Transverse colon (tissue), 4 donors: ENCODE measurements around the gene TMPRSS9. TPM values are rescaled to one million over a fixed set of nuclear protein-coding genes. Genes with fewer than 3 reads are reported as not detected.
A peak's percentile ranks its signal among the peaks of the same experiment; 100 is the strongest.

Experiments
- DNase-seq: peaks from one replicate; pipeline ENCODE4 v3.0.0-alpha.2; 2019
- H3K27ac ChIP-seq, 4 donors: fragments of 200-600 bp; sonication (generic); 2 replicates each; pipeline ENCODE4 v1.5.1; 2016 to 2018; ENCODE audit warnings: inconsistent platforms in 4 of 4
- H3K27me3 ChIP-seq: fragments of 200-600 bp; sonication (generic); 2 replicates; pipeline ENCODE4 v1.5.1; 2017; ENCODE audit warnings: inconsistent platforms
- H3K36me3 ChIP-seq, 4 donors: fragments of 200-600 bp; sonication (generic); 2 replicates each; pipeline ENCODE4 v1.5.1; 2017 to 2019; ENCODE audit warnings: inconsistent platforms in 4 of 4
- H3K4me1 ChIP-seq, 4 donors: fragments of 200-600 bp; sonication (generic); 2 replicates each; pipeline ENCODE4 v1.5.1; 2017 to 2020; ENCODE audit warnings: inconsistent platforms in 4 of 4
- H3K4me3 ChIP-seq, 4 donors: fragments of 200-600 bp; sonication (generic); 1 replicate in 1 of 4; 2 replicates in 3 of 4; pipeline versions ENCODE4 v1.5.1 to v1.6.1; 2017 to 2019; ENCODE audit warnings: inconsistent platforms in 4 of 4
- H3K9me3 ChIP-seq, 2 donors: fragments of 200-600 bp; sonication (generic); 2 replicates each; pipeline ENCODE4 v1.5.1; 2017 to 2019; ENCODE audit warnings: inconsistent platforms in 2 of 2
- EP300 ChIP-seq: sonication (generic); formaldehyde crosslinking; IDR thresholded peaks from one replicate; pipeline ENCODE4 v1.6.1; 2017; ENCODE audit warnings: antibody characterized with exemption, low read depth
- POLR2A ChIP-seq: fragments of 450-650 bp; IDR thresholded peaks from one replicate; pipeline ENCODE4 v1.6.1; 2016; ENCODE audit warnings: antibody characterized with exemption, mild to moderate bottlenecking, moderate library complexity
- POLR2AphosphoS5 ChIP-seq, 3 donors: sonication (generic); formaldehyde crosslinking; IDR thresholded peaks; one replicate each; pipeline ENCODE4 v1.6.1; 2016; ENCODE audit warnings: antibody characterized with exemption in 3 of 3
- whole genome bisulfite sequencing, 2 donors: methylation state at CpG; one replicate each; pipeline ENCODE4 v1.1.5; 2018; ENCODE audit warnings: low coverage in 1 of 2; 5-methylcytosine and 5-hydroxymethylcytosine counted together
- in situ Hi-C, 4 donors: fragments of 200-750 bp; cut with MboI; loops; one replicate each; pipeline versions ENCODE4 v1.15.0 to v1.15.1; 2017; ENCODE audit warnings: low sequenced_read_pairs in 3 of 4, low pct_ligation_motif_present in 1 of 4, low pct_unique_long_range_greater_than_20kb in 1 of 4
- intact Hi-C: fragments of 100-400 bp; cut with DNase I; formaldehyde crosslinking; loops from one replicate; pipeline ENCODE4 v1.15.1; 2023; ENCODE audit warnings: low total_unique reads
- total RNA-seq, 4 donors: library from RNA; depleted of rRNA; stranded (reverse); fragments of >200 nt; gene quantifications; one replicate each; pipeline ENCODE4 v1.1.0, GENCODE V29; 2016
- TF ChIP-seq, protein P1 (sequence below), 5 experiments: fragments of 200-600 bp in 3 of 5; fragments of 450-650 bp in 2 of 5; sonication (generic) in 3 of 5; IDR thresholded peaks; 1 replicate in 2 of 5; 2 replicates in 3 of 5; pipeline ENCODE4 v1.5.1; 2016 to 2017; ENCODE audit warnings: antibody characterized with exemption in 5 of 5, inconsistent platforms in 3 of 5, mild to moderate bottlenecking in 2 of 5, moderate library complexity in 1 of 5

TMPRSS9 gene
- total RNA-seq, 4 donors from 2014 or later, result 0.27 TPM; not detected in 3

DNA sequence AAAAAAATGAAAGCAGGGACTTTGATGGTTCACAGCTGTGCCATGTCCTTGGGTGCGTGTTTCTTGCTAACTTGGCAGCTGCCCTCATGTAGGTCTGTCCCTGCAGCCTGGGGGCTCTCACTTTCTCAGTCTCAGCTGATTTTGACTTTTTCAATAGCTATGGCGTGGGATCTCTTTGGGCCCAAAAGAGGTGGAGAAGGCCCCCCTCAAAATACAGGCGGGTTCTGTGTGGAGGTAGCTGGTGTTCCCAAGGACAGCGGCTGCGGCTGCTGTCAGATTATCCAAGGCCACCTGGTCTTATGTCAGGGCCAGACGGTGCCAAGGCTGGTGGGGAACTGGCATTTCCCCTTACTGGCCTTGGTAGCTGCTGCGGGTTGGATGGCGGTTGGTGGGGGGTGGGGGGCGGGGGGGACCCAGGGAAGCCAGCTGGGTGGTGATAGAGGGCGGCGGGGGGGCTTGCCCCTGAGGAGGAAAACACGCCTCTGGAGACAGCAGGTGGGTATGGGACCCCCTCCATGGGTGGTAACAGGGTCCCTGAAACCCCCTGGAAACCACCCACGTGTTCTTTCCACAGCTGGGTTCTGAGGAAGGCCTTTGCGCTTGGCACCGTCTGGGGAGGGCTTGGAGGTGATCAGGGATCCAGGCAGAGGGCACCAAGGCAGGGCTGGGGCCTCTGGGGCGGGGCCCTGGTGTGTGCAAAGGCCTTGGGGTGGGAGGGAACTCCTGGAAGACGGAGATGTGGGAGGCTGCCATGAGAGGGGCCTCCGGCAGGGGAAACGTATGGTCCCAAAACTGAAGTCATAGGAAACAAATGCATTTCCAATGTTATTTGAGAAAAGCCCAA is 63.2 kb downstream of the TMPRSS9 start:
- Histone ChIP-seq H3K36me3 (no peaks in the 10 kb centered on the region), H3K4me3 (no peak overlapping the region), H3K9me3 (no peaks in the 10 kb centered on the region), H3K4me1 (peaks cover 12 to 27% (median 22%) of the 10 kb centered on the region in 4 donors), H3K27ac (no peak overlapping the region), H3K27me3 (no peaks in the 10 kb centered on the region)
- in situ Hi-C loops, result no loop called here
- 80 to 82% methylated on average over 1 to 19 of the region's 19 CpGs for WGBS, 2 donors
- intact Hi-C loops, result no loop called here
- DNase-seq, result no peak
- TF ChIP-seq POLR2AphosphoS5 (IDR thresholded peaks at IDR 0.05) (no peak), POLR2A (no peak), EP300 (no peak)
- TF ChIP-seq, protein P1, sequence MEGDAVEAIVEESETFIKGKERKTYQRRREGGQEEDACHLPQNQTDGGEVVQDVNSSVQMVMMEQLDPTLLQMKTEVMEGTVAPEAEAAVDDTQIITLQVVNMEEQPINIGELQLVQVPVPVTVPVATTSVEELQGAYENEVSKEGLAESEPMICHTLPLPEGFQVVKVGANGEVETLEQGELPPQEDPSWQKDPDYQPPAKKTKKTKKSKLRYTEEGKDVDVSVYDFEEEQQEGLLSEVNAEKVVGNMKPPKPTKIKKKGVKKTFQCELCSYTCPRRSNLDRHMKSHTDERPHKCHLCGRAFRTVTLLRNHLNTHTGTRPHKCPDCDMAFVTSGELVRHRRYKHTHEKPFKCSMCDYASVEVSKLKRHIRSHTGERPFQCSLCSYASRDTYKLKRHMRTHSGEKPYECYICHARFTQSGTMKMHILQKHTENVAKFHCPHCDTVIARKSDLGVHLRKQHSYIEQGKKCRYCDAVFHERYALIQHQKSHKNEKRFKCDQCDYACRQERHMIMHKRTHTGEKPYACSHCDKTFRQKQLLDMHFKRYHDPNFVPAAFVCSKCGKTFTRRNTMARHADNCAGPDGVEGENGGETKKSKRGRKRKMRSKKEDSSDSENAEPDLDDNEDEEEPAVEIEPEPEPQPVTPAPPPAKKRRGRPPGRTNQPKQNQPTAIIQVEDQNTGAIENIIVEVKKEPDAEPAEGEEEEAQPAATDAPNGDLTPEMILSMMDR (IDR thresholded peaks at IDR 0.05), result no peak

DNA sequence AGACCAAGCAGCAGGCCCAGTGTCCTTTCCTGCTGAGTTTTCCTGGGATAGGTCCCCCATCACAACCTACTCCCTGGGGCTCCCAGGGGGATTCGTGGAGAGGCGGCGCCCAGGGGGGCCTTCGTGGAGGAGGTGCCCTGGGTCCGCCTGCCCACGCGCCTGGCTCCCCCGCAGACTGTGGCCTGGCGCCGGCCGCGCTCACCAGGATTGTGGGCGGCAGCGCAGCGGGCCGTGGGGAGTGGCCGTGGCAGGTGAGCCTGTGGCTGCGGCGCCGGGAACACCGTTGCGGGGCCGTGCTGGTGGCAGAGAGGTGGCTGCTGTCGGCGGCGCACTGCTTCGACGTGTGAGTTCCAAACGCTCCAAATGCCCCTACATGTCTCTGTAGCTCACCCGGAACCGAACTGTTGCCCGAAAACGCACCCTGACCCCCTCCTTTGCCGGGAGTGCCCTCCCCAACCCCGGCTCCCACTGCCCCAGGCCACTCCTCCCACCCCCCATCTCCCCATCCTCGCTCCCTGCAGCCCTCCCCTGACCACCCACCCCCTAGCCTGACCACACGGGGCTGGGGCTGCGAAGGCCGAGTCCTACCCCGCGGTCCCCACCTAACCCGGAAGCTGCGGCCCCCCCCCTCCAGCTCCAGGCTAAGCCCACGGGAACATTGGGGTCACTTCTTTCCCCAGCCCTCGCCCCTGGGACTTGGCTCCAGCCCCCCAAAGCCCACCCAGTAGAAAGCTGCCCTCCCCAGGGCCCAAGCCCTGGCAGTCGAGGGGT is 64.0 kb downstream of the TMPRSS9 start:
- Histone ChIP-seq H3K4me1 (peaks cover 15 to 32% (median 26%) of the 10 kb centered on the region in 4 donors), H3K36me3 (no peaks in the 10 kb centered on the region), H3K9me3 (no peaks in the 10 kb centered on the region), H3K27ac (no peak overlapping the region), H3K27me3 (no peaks in the 10 kb centered on the region), H3K4me3 (no peak overlapping the region)
- intact Hi-C loops, result no loop called here
- WGBS, 2 donors, result 93% methylated on average over 42 of the region's 46 CpGs; no CpG with 5 or more reads in 1 of the 2 donors
- in situ Hi-C loops, result no loop called here
- no peak for DNase-seq
- TF ChIP-seq EP300 (no peak), POLR2A (no peak), POLR2AphosphoS5 (IDR thresholded peaks at IDR 0.05) (no peak)
- TF ChIP-seq, protein P1 (IDR thresholded peaks at IDR 0.05), result no peak

DNA sequence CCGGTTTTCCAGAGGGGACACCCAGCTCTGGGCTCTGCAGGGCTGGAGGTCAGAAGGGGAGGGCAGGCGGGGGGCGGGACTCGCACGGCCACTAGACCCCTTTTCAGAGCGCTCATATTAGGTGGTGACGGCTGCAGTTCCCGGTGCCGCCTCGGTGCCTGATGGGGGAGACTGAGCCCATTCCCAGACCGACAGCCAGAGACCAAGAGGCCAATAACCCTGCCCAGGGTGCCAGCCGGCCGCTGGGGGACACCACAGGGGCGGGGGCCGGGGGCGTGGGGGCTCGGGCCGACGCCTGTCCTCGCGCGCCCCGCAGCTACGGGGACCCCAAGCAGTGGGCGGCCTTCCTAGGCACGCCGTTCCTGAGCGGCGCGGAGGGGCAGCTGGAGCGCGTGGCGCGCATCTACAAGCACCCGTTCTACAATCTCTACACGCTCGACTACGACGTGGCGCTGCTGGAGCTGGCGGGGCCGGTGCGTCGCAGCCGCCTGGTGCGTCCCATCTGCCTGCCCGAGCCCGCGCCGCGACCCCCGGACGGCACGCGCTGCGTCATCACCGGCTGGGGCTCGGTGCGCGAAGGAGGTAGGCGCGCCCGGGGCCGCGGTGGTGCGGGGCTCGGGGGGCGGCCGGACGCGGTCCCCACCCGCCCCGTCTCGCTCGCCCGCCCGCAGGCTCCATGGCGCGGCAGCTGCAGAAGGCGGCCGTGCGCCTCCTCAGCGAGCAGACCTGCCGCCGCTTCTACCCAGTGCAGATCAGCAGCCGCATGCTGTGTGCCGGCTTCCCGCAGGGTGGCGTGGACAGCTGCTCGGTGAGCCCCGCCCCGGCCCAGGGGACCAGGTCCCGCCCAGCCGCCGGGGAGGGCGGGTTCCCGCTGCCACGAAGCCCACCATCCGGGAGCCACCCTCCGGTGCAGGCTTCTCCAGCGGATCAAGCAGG is 64.9 kb downstream of the TMPRSS9 start:
- 85% methylated on average over 92 of the region's 101 CpGs; no CpG with 5 or more reads in 1 of the 2 donors for WGBS, 2 donors
- no peak for DNase-seq
- Histone ChIP-seq H3K27me3 (no peaks in the 10 kb centered on the region), H3K4me3 (no peak overlapping the region), H3K27ac (no peak overlapping the region), H3K4me1 (peaks cover 15 to 32% (median 26%) of the 10 kb centered on the region in 4 donors), H3K36me3 (no peaks in the 10 kb centered on the region), H3K9me3 (no peaks in the 10 kb centered on the region)
- intact Hi-C loops (no loop called here), in situ Hi-C loops (no loop called here)
- TF ChIP-seq POLR2AphosphoS5 (IDR thresholded peaks at IDR 0.05) (no peak), POLR2A (no peak), EP300 (no peak)
- TF ChIP-seq, protein P1 (IDR thresholded peaks at IDR 0.05), result peak in 2 of 5 experiments; percentile 8 to 12
